H1 (cell line): ENCODE results near the gene GCH1. TPM values are rescaled to one million over a fixed set of nuclear protein-coding genes. Genes with fewer than 3 reads are reported as not detected.

ENCODE experiments used
- CHD7 ChIP-seq: fragments of 300-600 bp; sonication (generic); IDR thresholded peaks from 2 replicates; pipeline ENCODE4 v1.7.1; 2012; ENCODE audit warnings: low read length, moderate library complexity, mild to moderate bottlenecking, inconsistent platforms; ENCODE audit not compliant: insufficient replicate concordance
- EGR1 ChIP-seq: IDR thresholded peaks from 2 replicates; pipeline ENCODE4 v1.6.1; 2011; ENCODE audit warnings: low read depth, low read length, borderline replicate concordance
- polyA plus RNA-seq, 7 experiments: library from polyadenylated mRNA; depleted of rRNA in 3 of 7; stranded (reverse) in 5 of 7; unstranded in 2 of 7; fragments of >200 nt in 5 of 7; fragments of 200-250 nt in 2 of 7; gene quantifications; 1 replicate in 5 of 7; 2 replicates in 1 of 7; 4 replicates in 1 of 7; pipeline versions ENCODE4 v1.2.1 to v1.2.3, GENCODE V29; 2011 to 2013; ENCODE audit warnings: missing spikeins in 2 of 7, mixed read lengths in 2 of 7
- total RNA-seq: library from RNA; stranded (reverse); fragmentation: NEBNext Ultra II Directional; extraction: Animal tissue kit (Norgen Biotek cat#: 25700); gene quantifications from 2 replicates; pipeline ENCODE4 v1.2.1, GENCODE V29; 2021

GCH1 gene
- total and polyA plus RNA-seq, 2 of the 8 experiments (the other 6 are each of a cell fraction or from before 2014, with no cell fraction given), result 7.3 to 7.9 TPM

- TF ChIP-seq CHD7, result no peak
- no peak for TF ChIP-seq EGR1
Measured at GRCh38 chr14:54946500-54946899, 43.9 kb upstream of the GCH1 start (continued).
